Measurements from ENCODE around the gene PLCB1. TPM values are rescaled to one million over a fixed set of nuclear protein-coding genes. Genes with fewer than 3 reads are reported as not detected.

Gene PLCB1
- total and polyA plus RNA-seq, 2 donors (not counting 3 experiments of a cell fraction or from before 2014, with no cell fraction given): 10.2 to 53.4 TPM

DNA sequence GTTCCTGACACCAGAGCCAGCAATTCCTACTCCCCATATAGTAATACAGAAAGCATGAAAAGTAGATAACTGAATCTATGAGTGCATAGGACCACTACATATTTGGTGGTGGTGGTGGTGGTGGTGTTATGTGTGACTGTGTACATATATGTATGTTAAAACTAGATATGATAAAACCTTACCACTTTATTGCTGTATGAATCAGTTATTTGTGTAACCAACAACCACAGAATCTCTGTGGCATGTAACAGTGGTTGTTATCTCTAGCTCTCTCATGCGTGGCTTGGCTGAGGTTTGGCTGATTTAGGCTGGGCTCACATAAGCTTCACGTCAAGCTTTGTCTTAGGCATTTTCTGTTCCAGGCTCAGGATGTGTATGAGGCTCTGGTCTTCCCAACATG lies 55.7 kb downstream of the PLCB1 start:
- Histone ChIP-seq H3K4me2 (ENCODE audit: insufficient read depth, low read length) (no peak overlapping the region), H3K4me1 (ENCODE audit: control insufficient read depth, extremely low read depth, insufficient read depth, low read length) (no peaks in the 10 kb centered on the region), H3K27me3 (ENCODE audit: control insufficient read depth in 2 of 2, insufficient read depth in 2 of 2, low read length in 2 of 2) (no peaks in the 10 kb centered on the region), H4K20me1 (replicated peaks; ENCODE audit: control insufficient read depth, extremely low read depth, insufficient read depth, low read length) (no peaks in the 10 kb centered on the region), H3K9me3 (replicated peaks; ENCODE audit: control insufficient read depth, insufficient read depth, low read length) (no peaks in the 10 kb centered on the region), H3K9me1 (replicated peaks; ENCODE audit: control insufficient read depth, extremely low read depth, insufficient read depth, low read length) (no peaks in the 10 kb centered on the region), H3K36me3 (ENCODE audit: control insufficient read depth in 2 of 2, extremely low read depth in 1 of 2, insufficient read depth in 2 of 2, low read length in 2 of 2) (no peaks in the 10 kb centered on the region), H3K27ac (ENCODE audit: insufficient read depth, low read depth, low read length) (no peak overlapping the region), H3K4me3 (replicated peaks in 1 of 3; ENCODE audit: insufficient read depth in 1 of 3, low read depth in 1 of 3, low read length in 3 of 3) (no peak overlapping the region), H2AFZ (ENCODE audit: low read depth, low read length) (no peak overlapping the region), H3K79me2 (ENCODE audit: control insufficient read depth, insufficient read depth, low read length) (no peaks in the 10 kb centered on the region), H3K9ac (replicated peaks; ENCODE audit: extremely low read depth, insufficient read depth, low read length) (no peak overlapping the region)
- no peak for DNase-seq (ENCODE audit: low read depth, low spot score)
- no peak for FAIRE-seq
- intact Hi-C loops (cut with micrococcal nuclease): no loop called here
- ChIA-PET POLR2A (no interaction called here), CTCF (interaction anchor here (1.0 kb wide), 1 partner anchor 18 kb away, joined by 3 read pairs; no protein-coding TSS in a partner anchor)
- TF ChIP-seq FOS (IDR thresholded peaks at IDR 0.05; ENCODE audit: borderline replicate concordance, insufficient read depth, low read length): no peak
- TF ChIP-seq, protein P1, sequence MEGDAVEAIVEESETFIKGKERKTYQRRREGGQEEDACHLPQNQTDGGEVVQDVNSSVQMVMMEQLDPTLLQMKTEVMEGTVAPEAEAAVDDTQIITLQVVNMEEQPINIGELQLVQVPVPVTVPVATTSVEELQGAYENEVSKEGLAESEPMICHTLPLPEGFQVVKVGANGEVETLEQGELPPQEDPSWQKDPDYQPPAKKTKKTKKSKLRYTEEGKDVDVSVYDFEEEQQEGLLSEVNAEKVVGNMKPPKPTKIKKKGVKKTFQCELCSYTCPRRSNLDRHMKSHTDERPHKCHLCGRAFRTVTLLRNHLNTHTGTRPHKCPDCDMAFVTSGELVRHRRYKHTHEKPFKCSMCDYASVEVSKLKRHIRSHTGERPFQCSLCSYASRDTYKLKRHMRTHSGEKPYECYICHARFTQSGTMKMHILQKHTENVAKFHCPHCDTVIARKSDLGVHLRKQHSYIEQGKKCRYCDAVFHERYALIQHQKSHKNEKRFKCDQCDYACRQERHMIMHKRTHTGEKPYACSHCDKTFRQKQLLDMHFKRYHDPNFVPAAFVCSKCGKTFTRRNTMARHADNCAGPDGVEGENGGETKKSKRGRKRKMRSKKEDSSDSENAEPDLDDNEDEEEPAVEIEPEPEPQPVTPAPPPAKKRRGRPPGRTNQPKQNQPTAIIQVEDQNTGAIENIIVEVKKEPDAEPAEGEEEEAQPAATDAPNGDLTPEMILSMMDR (IDR thresholded peaks at IDR 0.05; ENCODE audit: extremely low read depth in 1 of 2, insufficient read depth in 1 of 2, low read depth in 1 of 2, low read length in 2 of 2): no peak
- TF ChIP-seq JUN (IDR thresholded peaks at IDR 0.05; ENCODE audit: borderline replicate concordance, insufficient read depth, insufficient read length, low read depth): no peak
- TF ChIP-seq, protein P2, sequence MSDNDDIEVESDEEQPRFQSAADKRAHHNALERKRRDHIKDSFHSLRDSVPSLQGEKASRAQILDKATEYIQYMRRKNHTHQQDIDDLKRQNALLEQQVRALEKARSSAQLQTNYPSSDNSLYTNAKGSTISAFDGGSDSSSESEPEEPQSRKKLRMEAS (IDR thresholded peaks at IDR 0.05; ENCODE audit: insufficient read depth, insufficient read length): no peak
- no peak for TF ChIP-seq MYC (IDR thresholded peaks at IDR 0.05; ENCODE audit: low read depth, low read length)
- no peak for TF ChIP-seq POLR2AphosphoS5 (IDR thresholded peaks at IDR 0.05; ENCODE audit: insufficient read depth, low read depth, low read length)
- TF ChIP-seq GATA2 (IDR thresholded peaks at IDR 0.05; ENCODE audit: insufficient read depth, insufficient read length, low read depth, low read length): no peak
- no peak for TF ChIP-seq EZH2 (IDR thresholded peaks at IDR 0.05; ENCODE audit: borderline replicate concordance, low read depth, low read length, severe bottlenecking)
- TF ChIP-seq POLR2A (IDR thresholded peaks at IDR 0.05; ENCODE audit: low read depth, low read length): no peak
- BruUV-seq (replicated peaks): no TSS peak
- dilution Hi-C loops (cut with MboI; ENCODE audit: extremely low pct_ligation_motif_present, low sequenced_read_pairs): no loop called here
